Neural progenitor cell (in vitro differentiated cells): ENCODE measurements around the gene SLC16A12. TPM values are rescaled to one million over a fixed set of nuclear protein-coding genes. Genes with fewer than 3 reads are reported as not detected.

Experiments
- DNase-seq: peaks from one replicate; pipeline ENCODE4 v3.0.0-alpha.2; 2016; ENCODE audit warnings: low spot score
- H2AFZ ChIP-seq: fragments of 200-600 bp; sonication (generic); replicated peaks from 2 replicates; pipeline ENCODE4 v1.6.1; 2016; ENCODE audit warnings: antibody characterized with exemption
- H3F3A ChIP-seq: fragments of 200-600 bp; sonication (generic); 2 replicates; pipeline ENCODE4 v1.6.1; 2016; ENCODE audit warnings: antibody characterized with exemption, low read depth
- H3K27ac ChIP-seq: fragments of 200-600 bp; sonication (generic); 2 replicates; pipeline ENCODE4 v1.5.1; 2016; ENCODE audit warnings: mild to moderate bottlenecking
- H3K27me3 ChIP-seq: fragments of 200-600 bp; sonication (generic); 2 replicates; pipeline ENCODE4 v1.6.1; 2016; ENCODE audit warnings: mild to moderate bottlenecking, moderate library complexity
- H3K36me3 ChIP-seq: fragments of 200-600 bp; sonication (generic); 2 replicates; pipeline ENCODE4 v1.5.1; 2016
- H3K4me1 ChIP-seq: fragments of 200-600 bp; sonication (generic); 2 replicates; pipeline ENCODE4 v1.6.1; 2016; ENCODE audit warnings: mixed run types
- H3K4me2 ChIP-seq: fragments of 200-600 bp; sonication (generic); 2 replicates; pipeline ENCODE4 v1.6.1; 2016
- H3K4me3 ChIP-seq: fragments of 200-600 bp; sonication (generic); 2 replicates; pipeline ENCODE4 v1.5.1; 2016
- H3K79me2 ChIP-seq: fragments of 200-600 bp; sonication (generic); 2 replicates; pipeline ENCODE4 v1.6.1; 2016; ENCODE audit warnings: low read depth
- H3K9ac ChIP-seq: fragments of 200-600 bp; sonication (generic); 2 replicates; pipeline ENCODE4 v1.6.1; 2016
- H3K9me3 ChIP-seq: fragments of 200-600 bp; sonication (generic); 2 replicates; pipeline ENCODE4 v1.5.1; 2016; ENCODE audit warnings: low read depth
- H4K20me1 ChIP-seq: fragments of 200-600 bp; sonication (generic); 2 replicates; pipeline ENCODE4 v1.6.1; 2016; ENCODE audit warnings: low read depth
- H3K27ac Mint-ChIP-seq: 3 replicates; pipeline ENCODE4 v1.8.0; 2021; ENCODE audit warnings: mixed read lengths
- H3K27me3 Mint-ChIP-seq: 2 replicates; pipeline ENCODE4 v1.8.0; 2022; ENCODE audit warnings: low read depth, mild to moderate bottlenecking, inconsistent platforms, moderate library complexity, mixed read lengths; ENCODE audit not compliant: insufficient read depth
- H3K36me3 Mint-ChIP-seq: 3 replicates; pipeline ENCODE4 v1.8.0; 2021; ENCODE audit warnings: mixed read lengths
- H3K4me1 Mint-ChIP-seq: 3 replicates; pipeline ENCODE4 v1.8.0; 2021; ENCODE audit warnings: mixed read lengths
- H3K4me3 Mint-ChIP-seq: 3 replicates; pipeline ENCODE4 v1.8.0; 2021; ENCODE audit warnings: mild to moderate bottlenecking, moderate library complexity, mixed read lengths
- H3K9me3 Mint-ChIP-seq: 3 replicates; pipeline ENCODE4 v1.8.0; 2020; ENCODE audit warnings: mixed read lengths
- CTCF ChIP-seq: fragments of 200-600 bp; sonication (generic); IDR thresholded peaks from 2 replicates; pipeline ENCODE4 v1.5.1; 2017; ENCODE audit warnings: antibody characterized with exemption, mild to moderate bottlenecking
- EZH2 ChIP-seq: fragments of 200-600 bp; sonication (generic); IDR thresholded peaks from 2 replicates; pipeline ENCODE4 v1.6.1; 2017; ENCODE audit warnings: antibody characterized with exemption, mild to moderate bottlenecking, moderate library complexity
- EZH2phosphoT487 ChIP-seq: fragments of 200-600 bp; sonication (generic); IDR thresholded peaks from 2 replicates; pipeline ENCODE4 v1.6.1; 2017; ENCODE audit warnings: antibody characterized with exemption
- total RNA-seq: library from RNA; depleted of rRNA; stranded (reverse); fragments of >200 nt; gene quantifications from 2 replicates; pipeline ENCODE4 v1.2.3, GENCODE V29; 2015; ENCODE audit warnings: low replicate concordance

The SLC16A12 gene
- total RNA-seq, 1 donor from 2014 or later: not detected

- no peak overlapping the region for H2AFZ ChIP-seq
- H3K27ac ChIP-seq: no peak overlapping the region
- no peaks in the 10 kb centered on the region for H3K27me3 Mint-ChIP-seq
- no peaks in the 10 kb centered on the region for H3K4me1 Mint-ChIP-seq
- peaks cover 13% of the 10 kb centered on the region for H3K36me3 Mint-ChIP-seq
- TF ChIP-seq EZH2phosphoT487 (no peak), CTCF (no peak), EZH2 (no peak)
- no peaks in the 10 kb centered on the region for H3K27me3 ChIP-seq
- H3K4me3 ChIP-seq: no peak overlapping the region
- no peaks in the 10 kb centered on the region for H3K36me3 ChIP-seq
- H3K4me1 ChIP-seq: no peaks in the 10 kb centered on the region
- no peaks in the 10 kb centered on the region for H3K9me3 ChIP-seq
- no peaks in the 10 kb centered on the region for H3F3A ChIP-seq
- H3K4me2 ChIP-seq: no peak overlapping the region
- no peaks in the 10 kb centered on the region for H4K20me1 ChIP-seq
- peaks cover 6% of the 10 kb centered on the region for H3K9me3 Mint-ChIP-seq
- H3K27ac Mint-ChIP-seq: no peak overlapping the region
- no peak for DNase-seq
- H3K9ac ChIP-seq: no peak overlapping the region
- H3K4me3 Mint-ChIP-seq: no peak overlapping the region
- no peaks in the 10 kb centered on the region for H3K79me2 ChIP-seq
Measured at GRCh38 chr10:89576696-89577095, 41.3 kb upstream of the SLC16A12 start.

- no peak for DNase-seq
- Histone ChIP-seq H2AFZ (no peak overlapping the region), H3K4me1 (no peaks in the 10 kb centered on the region), H3K9me3 (no peaks in the 10 kb centered on the region), H3K27me3 (no peaks in the 10 kb centered on the region), H3K9ac (no peak overlapping the region), H3K4me3 (no peak overlapping the region), H3K79me2 (no peaks in the 10 kb centered on the region), H3K4me2 (no peak overlapping the region), H4K20me1 (no peaks in the 10 kb centered on the region), H3K36me3 (no peaks in the 10 kb centered on the region), H3F3A (no peaks in the 10 kb centered on the region), H3K27ac (no peak overlapping the region)
- no peaks in the 10 kb centered on the region for H3K27me3 Mint-ChIP-seq
- H3K9me3 Mint-ChIP-seq: peaks cover 6% of the 10 kb centered on the region
- no peak overlapping the region for H3K4me3 Mint-ChIP-seq
- no peaks in the 10 kb centered on the region for H3K4me1 Mint-ChIP-seq
- peaks cover 10% of the 10 kb centered on the region for H3K36me3 Mint-ChIP-seq
- H3K27ac Mint-ChIP-seq: no peak overlapping the region
- TF ChIP-seq CTCF (no peak), EZH2phosphoT487 (no peak), EZH2 (no peak)
Measured at GRCh38 chr10:89576022-89576421, 40.6 kb upstream of the SLC16A12 start.

GRCh38 chr10:89575031-89575430, 39.6 kb upstream of the SLC16A12 start:
- no peaks in the 10 kb centered on the region for H3K4me1 Mint-ChIP-seq
- peaks cover 4% of the 10 kb centered on the region for H3K36me3 Mint-ChIP-seq
- no peak overlapping the region for H3K9ac ChIP-seq
- no peaks in the 10 kb centered on the region for H3F3A ChIP-seq
- H3K9me3 Mint-ChIP-seq: peaks cover 6% of the 10 kb centered on the region
- no peak for DNase-seq
- no peak overlapping the region for H3K4me3 Mint-ChIP-seq
- no peaks in the 10 kb centered on the region for H3K79me2 ChIP-seq
- no peaks in the 10 kb centered on the region for H3K27me3 Mint-ChIP-seq
- H3K27ac Mint-ChIP-seq: no peak overlapping the region
- TF ChIP-seq EZH2 (no peak), CTCF (no peak), EZH2phosphoT487 (no peak)
- no peak overlapping the region for H3K27ac ChIP-seq
- H3K4me1 ChIP-seq: no peaks in the 10 kb centered on the region
- no peak overlapping the region for H3K4me3 ChIP-seq
- H3K36me3 ChIP-seq: no peaks in the 10 kb centered on the region
- H2AFZ ChIP-seq: no peak overlapping the region
- H3K27me3 ChIP-seq: no peaks in the 10 kb centered on the region
- no peaks in the 10 kb centered on the region for H3K9me3 ChIP-seq
- no peak overlapping the region for H3K4me2 ChIP-seq
- no peaks in the 10 kb centered on the region for H4K20me1 ChIP-seq
